ENCODE measurements around the gene NKX2-4. TPM values are rescaled to one million over a fixed set of nuclear protein-coding genes. Genes with fewer than 3 reads are reported as not detected.
A peak's percentile ranks its signal among the peaks of the same experiment; 100 is the strongest.

The NKX2-4 gene
- total RNA-seq = not detected

- Histone ChIP-seq H3K36me3 (no peaks in the 10 kb centered on the region), H3K4me1 (peaks cover 4% of the 10 kb centered on the region), H3K9ac (ENCODE audit: low read depth in 2 of 2, low read length in 2 of 2) (no peak within 1 kb of the TSS), H3K4me3 (peak within 1 kb of the TSS; percentile 14), H3K27me3 (peaks cover 71% of the 10 kb centered on the region), H3K27ac (no peak within 1 kb of the TSS), H3K9me3 (no peaks in the 10 kb centered on the region)
- DNase-seq = no peak
- intact Hi-C loops (cut with DNase I) = no loop called here
- TF ChIP-seq CTCF (IDR thresholded peaks at IDR 0.05) = no peak
Measured at GRCh38 chr20:21397341-21398108, at the start of gene NKX2-4. TSS of gene NKX2-4 (minus strand) at chr20:21397526. CDS start at chr20:21397399, 127 bp downstream.

GRCh38 chr20:21437816-21438215, 40.5 kb upstream of the NKX2-4 start:
- Histone ChIP-seq H3K27me3 (no peaks in the 10 kb centered on the region), H3K4me3 (no peak overlapping the region), H3K36me3 (no peaks in the 10 kb centered on the region), H3K4me1 (no peaks in the 10 kb centered on the region), H3K27ac (no peak overlapping the region), H3K9me3 (no peaks in the 10 kb centered on the region), H3K9ac (ENCODE audit: low read depth in 2 of 2, low read length in 2 of 2) (no peak overlapping the region)
- intact Hi-C loops (cut with DNase I) = no loop called here
- no peak for DNase-seq
- no peak for TF ChIP-seq CTCF (IDR thresholded peaks at IDR 0.05)

GRCh38 chr20:21437248-21437647, 39.9 kb upstream of the NKX2-4 start:
- no peak for TF ChIP-seq CTCF (IDR thresholded peaks at IDR 0.05)
- Histone ChIP-seq H3K27ac (no peak overlapping the region), H3K4me3 (no peak overlapping the region), H3K9ac (ENCODE audit: low read depth in 2 of 2, low read length in 2 of 2) (no peak overlapping the region), H3K4me1 (no peaks in the 10 kb centered on the region), H3K27me3 (no peaks in the 10 kb centered on the region), H3K9me3 (no peaks in the 10 kb centered on the region), H3K36me3 (no peaks in the 10 kb centered on the region)
- intact Hi-C loops (cut with DNase I) = no loop called here
- DNase-seq = no peak

- Histone ChIP-seq H3K9ac (ENCODE audit: low read depth in 2 of 2, low read length in 2 of 2) (no peak overlapping the region), H3K9me3 (no peaks in the 10 kb centered on the region), H3K27ac (no peak overlapping the region), H3K27me3 (no peaks in the 10 kb centered on the region), H3K4me1 (no peaks in the 10 kb centered on the region), H3K4me3 (no peak overlapping the region), H3K36me3 (no peaks in the 10 kb centered on the region)
- no peak for TF ChIP-seq CTCF (IDR thresholded peaks at IDR 0.05)
- intact Hi-C loops (cut with DNase I) = no loop called here
- DNase-seq = no peak
Measured at GRCh38 chr20:21436205-21436604, 38.9 kb upstream of the NKX2-4 start.

- no peaks in the 10 kb centered on the region for H3K9me3 ChIP-seq
- intact Hi-C loops (cut with DNase I) = no loop called here
- no peak overlapping the region for H3K9ac ChIP-seq (ENCODE audit: low read depth in 2 of 2, low read length in 2 of 2)
- no peak overlapping the region for H3K27ac ChIP-seq
- H3K4me3 ChIP-seq = no peak overlapping the region
- H3K4me1 ChIP-seq = no peaks in the 10 kb centered on the region
- DNase-seq = no peak
- H3K36me3 ChIP-seq = no peaks in the 10 kb centered on the region
- no peaks in the 10 kb centered on the region for H3K27me3 ChIP-seq
- no peak for TF ChIP-seq CTCF (IDR thresholded peaks at IDR 0.05)
Measured at GRCh38 chr20:21435576-21435975, 38.2 kb upstream of the NKX2-4 start.
